B cell (primary cell): Measurements from ENCODE around the gene TMEM26. TPM values are rescaled to one million over a fixed set of nuclear protein-coding genes. Genes with fewer than 3 reads are reported as not detected.

Source experiments
- ATAC-seq: fragments of 200-7000 bp; cut with Tn5 transposase; one replicate; pipeline ENCODE4 v1.10.0; 2021; ENCODE audit warnings: low read depth, mild to moderate bottlenecking, moderate number of reproducible peaks, moderate library complexity
- CTCF ChIA-PET: fragments of 350-600 bp; sonication (Branson Sonifier 250); formaldehyde crosslinking; loops from one replicate; lab custom pipeline; 2021; ENCODE audit warnings: antibody characterized with exemption, inconsistent platforms; lab: Charles Lee
- POLR2A ChIA-PET: fragments of 350-600 bp; sonication (Branson Sonifier 250); formaldehyde crosslinking; loops from one replicate; lab custom pipeline; 2021; ENCODE audit warnings: antibody characterized with exemption; lab: Charles Lee
- DNase-seq: peaks from one replicate; pipeline ENCODE4 v3.0.0; 2013
- H2AFZ ChIP-seq: 2 replicates; pipeline ENCODE4 v1.6.1; 2012; ENCODE audit warnings: mild to moderate bottlenecking, low read depth, low read length; ENCODE audit not compliant: insufficient read depth, poor library complexity, severe bottlenecking
- H3K27ac ChIP-seq, 2 donors: 1 replicate in 1 of 2; 2 replicates in 1 of 2; pipeline ENCODE4 v1.5.1; 2012 to 2013; ENCODE audit warnings: low read length in 2 of 2, mild to moderate bottlenecking in 2 of 2, moderate library complexity in 1 of 2
- H3K27me3 ChIP-seq, 4 experiments: fragments of 200-600 bp in 1 of 4; sonication (generic) in 1 of 4; replicated peaks in 1 of 4; 1 replicate in 2 of 4; 2 replicates in 2 of 4; pipeline versions ENCODE4 v1.6.1 to v1.7.0; 2013 to 2016; ENCODE audit warnings: low read length in 3 of 4, mild to moderate bottlenecking in 2 of 4, mixed read lengths in 1 of 4, moderate library complexity in 1 of 4; ENCODE audit not compliant: insufficient read depth in 4 of 4, control insufficient read depth in 3 of 4; ENCODE audit errors: control extremely low read depth in 1 of 4
- H3K36me3 ChIP-seq, 2 experiments: replicated peaks in 1 of 2; 1 replicate in 1 of 2; 2 replicates in 1 of 2; pipeline versions ENCODE4 v1.6.1 to v1.7.1; 2013; ENCODE audit warnings: low read length in 1 of 2; ENCODE audit not compliant: insufficient read depth in 2 of 2, control insufficient read depth in 1 of 2; ENCODE audit errors: control extremely low read depth in 1 of 2, extremely low read depth in 1 of 2
- H3K4me1 ChIP-seq, 2 donors: fragments of 200-600 bp in 1 of 2; sonication (generic) in 1 of 2; 1 replicate in 1 of 2; 2 replicates in 1 of 2; pipeline versions ENCODE4 v1.5.1 to v1.6.1; 2013 to 2017; ENCODE audit warnings: low read length in 2 of 2; ENCODE audit not compliant: control insufficient read depth in 2 of 2, insufficient read depth in 2 of 2
- H3K4me2 ChIP-seq: replicated peaks from 2 replicates; pipeline ENCODE3; 2012; ENCODE audit warnings: mild to moderate bottlenecking, low read depth, low read length; ENCODE audit not compliant: poor library complexity, severe bottlenecking
- H3K4me3 ChIP-seq, 5 experiments: fragments of 200-600 bp in 1 of 5; sonication (generic) in 1 of 5; 1 replicate in 3 of 5; 2 replicates in 2 of 5; pipeline versions ENCODE4 v1.5.1 to v1.7.0; 2011 to 2016; ENCODE audit warnings: low read length in 4 of 5, mild to moderate bottlenecking in 4 of 5, low read depth in 2 of 5, control low read depth in 1 of 5, moderate library complexity in 1 of 5; ENCODE audit not compliant: insufficient read depth in 1 of 5; ENCODE audit errors: control extremely low read depth in 1 of 5, extremely low read depth in 1 of 5
- H3K79me2 ChIP-seq: fragments of 200-600 bp; sonication (generic); one replicate; pipeline ENCODE4 v1.6.0; 2016; ENCODE audit warnings: low read length; ENCODE audit not compliant: control insufficient read depth, insufficient read depth
- H3K9ac ChIP-seq: fragments of 200-600 bp; sonication (generic); 2 replicates; pipeline ENCODE4 v1.6.1; 2017; ENCODE audit warnings: mild to moderate bottlenecking, low read length, moderate library complexity
- H3K9me3 ChIP-seq, 3 donors: one replicate each; pipeline versions ENCODE4 v1.6.1 to v1.7.1; 2013; ENCODE audit warnings: low read length in 2 of 3; ENCODE audit not compliant: control insufficient read depth in 2 of 3, insufficient read depth in 1 of 3; ENCODE audit errors: control extremely low read depth in 1 of 3
- H4K20me1 ChIP-seq: 2 replicates; pipeline ENCODE4 v1.6.0; 2012; ENCODE audit warnings: mild to moderate bottlenecking, low read length; ENCODE audit not compliant: insufficient read depth, control insufficient read depth, poor library complexity, severe bottlenecking
- H3K27ac Mint-ChIP-seq: one replicate; pipeline ENCODE4 v1.8.0; 2021; ENCODE audit warnings: mixed read lengths
- H3K27me3 Mint-ChIP-seq: one replicate; pipeline ENCODE4 v1.8.0; 2021; ENCODE audit warnings: mixed read lengths
- H3K4me1 Mint-ChIP-seq: one replicate; pipeline ENCODE4 v1.8.0; 2021; ENCODE audit warnings: mixed read lengths
- H3K4me3 Mint-ChIP-seq: one replicate; pipeline ENCODE4 v1.8.0; 2021; ENCODE audit warnings: mixed read lengths
- H3K9me3 Mint-ChIP-seq: one replicate; pipeline ENCODE4 v1.8.0; 2022; ENCODE audit warnings: mixed read lengths; ENCODE audit not compliant: insufficient read depth
- CTCF ChIP-seq: fragments of 200-600 bp; IDR thresholded peaks from one replicate; pipeline ENCODE4 v1.8.0; 2022; ENCODE audit warnings: antibody characterized with exemption, mild to moderate bottlenecking
- EZH2 ChIP-seq: IDR thresholded peaks from 2 replicates; pipeline ENCODE4 v1.6.1; 2012; ENCODE audit warnings: borderline replicate concordance, low read depth, mild to moderate bottlenecking, moderate library complexity, low read length; ENCODE audit not compliant: insufficient read depth, poor library complexity, severe bottlenecking
- WGBS: methylation state at CpG from one replicate; pipeline ENCODE4 v1.1.5; 2013; ENCODE audit warnings: missing lambda C conversion rate; ENCODE audit not compliant: insufficient coverage; 5-methylcytosine and 5-hydroxymethylcytosine counted together
- intact Hi-C: fragments of 100-400 bp; cut with micrococcal nuclease; formaldehyde crosslinking; loops from one replicate; pipeline ENCODE4 v1.10.0; 2022
- polyA plus RNA-seq: library from polyadenylated mRNA; depleted of rRNA; stranded (reverse); fragments of >200 nt; gene quantifications from 2 replicates; pipeline ENCODE4 v1.2.3, GENCODE V29; 2012
- total RNA-seq, 2 donors: library from RNA; stranded (reverse); fragments of 120-200 nt in 1 of 2; gene quantifications; 1 replicate in 1 of 2; 2 replicates in 1 of 2; pipeline versions ENCODE4 v1.2.3 to v1.2.4, GENCODE V29; 2013 to 2022

The TMEM26 gene
- total and polyA plus RNA-seq, 2 donors (not counting 1 experiment from before 2014, with no cell fraction given), result not detected

GRCh38 chr10:61415824-61416223 is 37.4 kb downstream of the TMEM26 start:
- peaks cover 3% of the 10 kb centered on the region for H3K9me3 Mint-ChIP-seq
- H3K4me3 Mint-ChIP-seq, result no peak overlapping the region
- no peaks in the 10 kb centered on the region for H3K4me1 Mint-ChIP-seq
- peaks cover 1 to 8% (median 2%) of the 10 kb centered on the region in 3 donors for H3K9me3 ChIP-seq
- H3K4me1 ChIP-seq, result no peaks in the 10 kb centered on the region
- no peak overlapping the region for H3K4me2 ChIP-seq
- TF ChIP-seq CTCF (no peak), EZH2 (no peak)
- CTCF ChIA-PET, result no interaction called here
- no peaks in the 10 kb centered on the region for H3K79me2 ChIP-seq
- H3K9ac ChIP-seq, result no peak overlapping the region
- POLR2A ChIA-PET, result no interaction called here
- no peaks in the 10 kb centered on the region for H3K36me3 ChIP-seq
- peaks cover 0 to 2% (median 0%) of the 10 kb centered on the region in 4 experiments for H3K27me3 ChIP-seq
- no peak for ATAC-seq
- H2AFZ ChIP-seq, result no peak overlapping the region
- DNase-seq, result no peak
- no peaks in the 10 kb centered on the region for H4K20me1 ChIP-seq
- intact Hi-C loops, result no loop called here
- peaks cover 11% of the 10 kb centered on the region for H3K27me3 Mint-ChIP-seq
- H3K27ac ChIP-seq, result no peak overlapping the region
- H3K4me3 ChIP-seq, result no peak overlapping the region
- no peak overlapping the region for H3K27ac Mint-ChIP-seq

GRCh38 chr10:61411706-61412105 is 41.5 kb downstream of the TMEM26 start:
- Histone ChIP-seq H3K9ac (no peak overlapping the region), H3K36me3 (no peaks in the 10 kb centered on the region), H3K27me3 (peaks cover 0 to 2% (median 0%) of the 10 kb centered on the region in 4 experiments), H3K79me2 (no peaks in the 10 kb centered on the region), H3K27ac (no peak overlapping the region), H3K4me3 (no peak overlapping the region), H2AFZ (no peak overlapping the region), H3K4me2 (no peak overlapping the region), H3K4me1 (no peaks in the 10 kb centered on the region), H3K9me3 (no peaks in the 10 kb centered on the region), H4K20me1 (no peaks in the 10 kb centered on the region)
- Mint-ChIP-seq H3K27ac (no peak overlapping the region), H3K4me1 (no peaks in the 10 kb centered on the region), H3K9me3 (no peaks in the 10 kb centered on the region), H3K4me3 (no peak overlapping the region), H3K27me3 (peaks cover 15% of the 10 kb centered on the region)
- no peak for DNase-seq
- ChIA-PET POLR2A (no interaction called here), CTCF (no interaction called here)
- WGBS, result 100% methylated on average over 1 of the region's 2 CpGs
- intact Hi-C loops, result no loop called here
- TF ChIP-seq EZH2 (no peak), CTCF (no peak)
- no peak for ATAC-seq
